ENCODE measurements around the gene CNTNAP2.
A peak's percentile ranks its signal among the peaks of the same experiment; 100 is the strongest.

CNTNAP2 gene

GRCh38 chr7:148262721-148263229 lies 2146.2 kb downstream of the CNTNAP2 start (continued):
- TF ChIP-seq ZNF280D (tag by site-specific recombination; IDR thresholded peaks at IDR 0.05): no peak
- peak; percentile 66; the same call in 1 of the 2 replicates for TF ChIP-seq ZNF660 (tag by site-specific recombination; IDR thresholded peaks at IDR 0.05)
- TF ChIP-seq ZNF558 (tag by site-specific recombination; IDR thresholded peaks at IDR 0.05): no peak
- no peak for TF ChIP-seq ZNF16 (tag by site-specific recombination; IDR thresholded peaks at IDR 0.05; ENCODE audit: low read depth)
- no peak for TF ChIP-seq ZBTB49 (tag by site-specific recombination; IDR thresholded peaks at IDR 0.05; ENCODE audit: low read depth)
- TF ChIP-seq BCL11B (tag by site-specific recombination; IDR thresholded peaks at IDR 0.05; ENCODE audit: low read depth): no peak
- 0 out of 2 replicates have a peak, but pooled peaks have one; percentile 30 for TF ChIP-seq ZNF10 (tag by site-specific recombination; IDR thresholded peaks at IDR 0.05)
- no peak for TF ChIP-seq ZNF585B (tag by site-specific recombination; IDR thresholded peaks at IDR 0.05)
- no peak for TF ChIP-seq ZNF561 (tag by site-specific recombination; IDR thresholded peaks at IDR 0.05; ENCODE audit: borderline replicate concordance)

- TF ChIP-seq BCL11A (tag by site-specific recombination; IDR thresholded peaks at IDR 0.05; ENCODE audit: low read depth) (no peak), ZNF654 (tag by site-specific recombination; IDR thresholded peaks at IDR 0.05; ENCODE audit: low read depth) (peak; percentile 88), CTCF (tag by site-specific recombination; IDR thresholded peaks at IDR 0.05) (peak; percentile 45; the same call in 1 of the 2 replicates)
- ChIA-PET POLR2A (no interaction called here), CTCF (interaction anchor here (0.5 to 2.6 kb wide), 28 partner anchors 10 to 1967 kb away, joined by 3 to 14 read pairs (median 4); no protein-coding TSS in a partner anchor)
- H3K9me3 ChIP-seq (ENCODE audit: control insufficient read depth, insufficient read depth, low read depth, low read length): no peaks in the 10 kb centered on the region
- H3K4me3 ChIP-seq (ENCODE audit: low read depth, low read length): no peak overlapping the region
- no peaks in the 10 kb centered on the region for H3K36me3 ChIP-seq (ENCODE audit: control insufficient read depth in 2 of 2, insufficient read depth in 1 of 2, low read length in 2 of 2)
- H3K27ac ChIP-seq (ENCODE audit: extremely low read depth, low read depth, low read length): no peak overlapping the region
- no peaks in the 10 kb centered on the region for H3K4me1 ChIP-seq (ENCODE audit: control insufficient read depth, insufficient read depth, low read length)
Measured at GRCh38 chr7:148264933-148265557, 2148.4 kb downstream of the CNTNAP2 start.

- TF ChIP-seq SCRT2 (tag by site-specific recombination; IDR thresholded peaks at IDR 0.05): peak; percentile 42; the same call in 1 of the 2 replicates
- TF ChIP-seq PRDM4 (tag by site-specific recombination; IDR thresholded peaks at IDR 0.05): no peak
- Histone ChIP-seq H3K36me3 (ENCODE audit: control insufficient read depth in 2 of 2, insufficient read depth in 1 of 2, low read length in 2 of 2) (no peaks in the 10 kb centered on the region), H3K27ac (ENCODE audit: extremely low read depth, low read depth, low read length) (no peak overlapping the region), H3K4me1 (ENCODE audit: control insufficient read depth, insufficient read depth, low read length) (no peaks in the 10 kb centered on the region), H3K4me3 (ENCODE audit: low read depth, low read length) (no peak overlapping the region), H3K9me3 (ENCODE audit: control insufficient read depth, insufficient read depth, low read depth, low read length) (no peaks in the 10 kb centered on the region)
- ChIA-PET POLR2A (no interaction called here), CTCF (interaction anchor here (0.9 to 1.9 kb wide), 4 partner anchors 192 to 239 kb away, joined by 3 to 9 read pairs (median 5); no protein-coding TSS in a partner anchor)
Measured at GRCh38 chr7:148265896-148266295, 2149.3 kb downstream of the CNTNAP2 start.
